Pulmonary artery endothelial cell (primary cell): ENCODE data around the gene SLC22A13. TPM values are rescaled to one million over a fixed set of nuclear protein-coding genes. Genes with fewer than 3 reads are reported as not detected.
A peak's percentile ranks its signal among the peaks of the same experiment; 100 is the strongest.
"Not testable (repeated sequence)": the region's sequence is repeated elsewhere in the genome, so short reads cannot be mapped to it uniquely, and the experiment has no call there.

Experiments
- DNase-seq: peaks from one replicate; pipeline ENCODE4 v3.0.0-alpha.2; 2011; ENCODE audit warnings: low read depth, low spot score
- total RNA-seq: library from RNA; depleted of rRNA; stranded (reverse); fragments of >200 nt; gene quantifications from 2 replicates; pipeline ENCODE4 v1.2.3, GENCODE V29; 2014

The SLC22A13 gene
- 0.13 and 0.18 TPM in 2 replicates for total RNA-seq

- DNase-seq, result no peak
Measured at GRCh38 chr3:38265604-38266307, at the start of gene SLC22A13. Gene SLC22A13 (plus strand): TSS chr3:38265812. CDS start chr3:38265861, 49 bp downstream.

- no peak for DNase-seq
Measured at GRCh38 chr3:38219609-38220197, 45.9 kb upstream of the SLC22A13 start.

DNA sequence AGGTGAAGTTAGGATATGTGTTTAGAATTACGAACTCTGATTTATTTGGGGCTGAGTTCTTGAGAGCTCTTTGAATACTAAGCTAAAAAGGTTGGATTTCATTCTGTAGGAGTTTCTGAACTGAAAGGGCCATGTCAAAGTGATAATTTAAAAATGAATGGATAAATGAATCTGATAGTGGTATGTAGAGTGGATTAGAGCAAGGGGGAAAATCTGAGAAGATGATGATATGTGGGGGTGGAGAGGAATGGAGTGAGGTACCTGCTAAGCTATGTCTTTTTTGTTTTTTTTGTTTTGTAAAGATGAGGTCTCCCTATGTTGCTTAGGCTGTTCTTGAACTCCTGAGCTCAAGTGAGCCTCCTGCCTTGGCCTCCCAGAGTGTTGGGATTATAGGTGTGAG lies 44.6 kb upstream of the SLC22A13 start:
- no peak for DNase-seq

- DNase-seq, result no peak
Measured at GRCh38 chr3:38222032-38222634, 43.5 kb upstream of the SLC22A13 start.

DNA sequence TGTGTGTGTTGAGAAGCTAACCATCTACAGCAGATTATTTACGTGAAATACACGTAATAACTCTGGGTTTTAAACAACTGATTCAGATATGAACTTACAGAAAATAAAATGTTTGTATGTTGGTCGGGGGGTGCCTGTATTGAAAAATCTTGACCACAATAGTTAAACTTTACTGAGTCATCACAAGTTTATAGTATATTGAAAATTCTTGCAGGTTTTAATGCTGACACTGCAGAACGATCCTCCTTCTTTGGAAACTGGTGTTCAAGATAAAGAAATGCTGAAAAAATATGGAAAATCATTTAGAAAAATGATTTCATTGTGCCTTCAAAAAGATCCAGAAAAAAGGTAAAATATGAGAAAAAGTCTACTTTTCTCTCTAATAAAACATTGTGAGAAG lies 41.3 kb upstream of the SLC22A13 start:
- DNase-seq, result no peak

GRCh38 chr3:38226273-38226672 lies 39.3 kb upstream of the SLC22A13 start:
- no peak for DNase-seq

DNA sequence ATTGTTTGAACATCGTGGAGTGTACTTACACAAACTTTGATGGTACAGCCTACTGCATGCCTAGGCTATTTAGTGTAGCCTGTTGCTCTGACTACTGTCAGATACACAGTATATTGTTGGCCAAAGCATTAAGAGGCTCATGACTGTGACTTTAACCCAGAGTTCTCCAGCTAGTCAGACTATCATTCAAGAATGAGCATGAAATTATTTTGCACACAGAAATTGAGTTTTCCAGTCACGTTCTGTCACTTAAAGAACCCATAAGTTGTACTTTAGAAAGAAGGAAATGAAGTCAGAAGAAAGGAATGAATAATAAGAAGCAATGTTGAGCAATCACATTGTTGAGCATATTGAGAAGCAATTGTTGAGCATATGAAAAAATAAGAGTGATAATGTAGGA lies 37.6 kb upstream of the SLC22A13 start:
- peak; percentile 5 for DNase-seq

DNA sequence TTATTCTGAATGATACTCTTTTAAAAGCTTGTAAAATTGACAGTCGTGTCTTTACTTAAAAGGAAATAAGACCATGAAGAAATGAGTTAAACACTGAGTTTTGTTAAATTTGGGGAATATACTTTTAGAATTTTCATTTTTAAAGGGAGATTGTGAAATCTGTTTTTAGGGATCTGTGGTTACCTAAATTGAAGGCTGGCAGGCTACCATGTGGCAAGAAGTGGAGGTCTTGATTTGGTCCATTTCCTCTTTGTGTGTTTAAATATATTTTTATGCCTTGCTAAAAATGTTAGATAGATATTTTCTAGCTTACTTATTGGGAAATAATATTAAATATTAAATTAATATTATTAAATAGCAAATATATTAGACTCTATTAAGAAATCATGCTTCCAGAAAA lies 36.6 kb upstream of the SLC22A13 start:
- DNase-seq, result no peak

GRCh38 chr3:38232701-38233100 lies 32.9 kb upstream of the SLC22A13 start:
- no peak for DNase-seq

DNA sequence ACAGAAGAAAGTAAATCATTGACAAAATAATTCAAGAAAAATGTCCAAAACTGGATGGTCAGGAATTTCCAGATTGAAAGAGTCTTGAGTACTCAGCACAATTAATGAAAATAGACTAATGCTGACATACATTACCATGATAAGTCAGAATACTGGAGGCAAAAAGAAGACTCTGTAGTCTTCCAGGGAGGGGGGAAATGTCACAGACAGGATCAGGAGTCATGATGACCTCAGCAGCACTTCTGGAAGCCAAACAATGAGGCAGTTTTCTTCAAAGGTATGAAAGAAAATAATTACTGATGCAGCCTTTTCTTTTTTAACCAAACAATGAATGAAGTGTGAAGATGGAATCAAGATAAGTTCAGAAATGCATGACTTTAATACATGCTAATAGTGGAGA lies 30.1 kb upstream of the SLC22A13 start:
- no peak for DNase-seq

DNA sequence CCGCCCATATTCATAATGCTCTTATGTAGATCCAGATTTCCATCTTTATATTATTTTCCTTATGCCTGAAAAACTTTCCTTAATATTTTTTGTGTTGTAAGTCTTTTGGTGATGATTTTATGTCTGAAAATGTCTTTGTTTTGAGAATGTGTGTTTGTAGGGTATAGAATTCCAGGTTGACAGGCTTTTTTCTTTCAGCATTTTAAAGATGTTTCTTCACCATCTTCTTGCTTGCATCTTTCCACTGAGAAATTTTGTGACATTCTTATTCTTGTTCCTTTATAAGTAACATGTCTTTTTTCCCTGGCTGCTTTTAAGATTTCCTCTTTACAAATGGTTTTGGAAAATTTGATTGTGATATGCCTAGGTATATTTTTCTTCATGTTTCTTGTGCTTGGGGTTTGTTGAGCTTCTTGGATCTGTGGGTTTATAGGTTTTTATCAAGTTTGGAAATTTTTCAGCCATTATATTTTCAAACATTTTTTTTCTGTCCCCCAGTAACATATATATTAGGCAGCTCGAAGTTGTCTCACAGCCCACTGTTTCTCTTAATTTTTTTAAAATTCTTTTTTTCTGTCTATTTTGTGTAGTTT lies 27.1 kb upstream of the SLC22A13 start:
- no peak for DNase-seq

DNA sequence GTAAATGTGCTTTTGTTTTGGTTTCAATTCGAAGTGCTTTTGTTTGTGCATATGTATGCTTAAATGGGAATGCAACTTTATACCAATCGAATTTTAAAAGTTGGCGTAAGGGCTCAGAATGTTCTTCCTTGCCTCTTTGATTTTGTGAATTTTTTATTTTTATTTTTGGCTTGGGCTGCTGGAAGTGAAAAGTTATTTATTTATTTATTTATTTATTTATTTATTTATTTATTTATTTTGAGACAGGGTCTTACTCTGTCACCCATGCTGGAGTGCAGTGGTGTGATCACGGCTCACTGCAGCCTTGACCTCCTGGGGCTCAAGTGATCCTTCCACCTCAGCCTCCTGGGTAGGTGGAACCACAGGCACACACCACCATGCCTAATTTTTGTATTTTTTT lies 22.8 kb upstream of the SLC22A13 start:
- not testable (repeated sequence) for DNase-seq

DNA sequence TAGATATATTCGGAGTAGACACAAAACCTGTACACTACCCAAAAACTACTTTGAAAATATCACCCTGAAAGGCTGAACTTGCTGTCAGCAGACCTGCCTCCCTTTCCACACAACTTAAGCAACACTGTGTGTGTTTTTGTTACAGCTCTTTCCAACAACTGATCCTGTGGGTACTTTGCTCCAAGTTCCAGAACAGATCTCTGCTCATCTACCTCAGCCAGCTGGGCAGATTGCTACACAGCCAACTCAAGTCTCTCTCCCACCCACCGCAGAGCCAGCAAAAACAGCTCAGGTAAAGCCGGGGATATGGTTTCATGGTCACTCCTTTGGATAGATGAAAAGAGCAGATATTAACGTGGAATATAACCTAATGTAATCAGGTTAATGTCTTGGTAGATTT lies 19.7 kb upstream of the SLC22A13 start:
- no peak for DNase-seq

- peak; percentile 55 for DNase-seq
Measured at GRCh38 chr3:38247366-38248035, 18.1 kb upstream of the SLC22A13 start.

DNA sequence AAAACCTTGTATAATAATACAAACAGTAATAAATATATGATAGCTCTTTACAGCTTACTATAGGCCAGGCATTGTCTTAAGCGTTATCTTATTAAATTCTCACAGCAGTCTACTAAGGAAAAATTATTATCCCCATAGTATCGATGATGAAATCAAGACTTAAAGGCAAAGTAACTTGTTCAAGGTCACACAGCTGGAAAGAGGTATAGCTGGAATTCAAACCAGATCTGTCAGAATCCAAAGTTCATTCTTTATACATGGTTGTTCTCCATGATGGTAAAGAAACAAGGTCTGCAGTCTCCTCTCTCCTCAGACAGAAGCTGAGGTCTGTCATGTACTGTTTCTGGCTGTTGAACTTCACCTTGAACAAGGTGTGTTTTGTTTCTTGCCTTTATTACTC lies 15.4 kb upstream of the SLC22A13 start:
- no peak for DNase-seq

DNA sequence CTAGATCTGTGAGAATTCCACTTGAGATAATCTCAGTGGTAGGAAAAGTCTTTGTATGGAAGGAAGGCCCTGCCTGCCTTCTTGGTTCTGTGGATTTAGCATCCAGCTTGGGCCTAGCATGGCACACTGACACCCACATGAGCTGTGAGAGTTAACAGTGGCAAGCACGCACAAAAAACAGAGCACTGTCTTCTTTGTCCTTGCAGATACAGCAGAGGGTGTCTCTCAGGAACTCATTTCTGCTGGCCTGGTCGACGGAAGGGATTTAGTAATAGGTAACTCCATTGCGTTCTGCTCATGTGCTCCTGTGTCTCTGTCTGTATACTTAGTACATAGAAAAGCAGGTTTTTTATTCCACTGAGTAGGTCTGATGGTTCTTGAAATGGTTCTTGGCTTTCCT lies 14.4 kb upstream of the SLC22A13 start:
- no peak for DNase-seq

- no peak for DNase-seq
Measured at GRCh38 chr3:38253704-38254103, 11.9 kb upstream of the SLC22A13 start.

- DNase-seq, result no peak
Measured at GRCh38 chr3:38254872-38255271, 10.7 kb upstream of the SLC22A13 start.

GRCh38 chr3:38255627-38256026 lies 10.0 kb upstream of the SLC22A13 start:
- no peak for DNase-seq

GRCh38 chr3:38257583-38257982 lies 8.0 kb upstream of the SLC22A13 start:
- DNase-seq, result no peak

- no peak for DNase-seq
Measured at GRCh38 chr3:38260474-38260873, 5.1 kb upstream of the SLC22A13 start.

GRCh38 chr3:38264353-38264771 lies 1.2 kb upstream of the SLC22A13 start:
- no peak for DNase-seq
